ENCODE measurements around the gene AOC1.

AOC1 gene

DNA sequence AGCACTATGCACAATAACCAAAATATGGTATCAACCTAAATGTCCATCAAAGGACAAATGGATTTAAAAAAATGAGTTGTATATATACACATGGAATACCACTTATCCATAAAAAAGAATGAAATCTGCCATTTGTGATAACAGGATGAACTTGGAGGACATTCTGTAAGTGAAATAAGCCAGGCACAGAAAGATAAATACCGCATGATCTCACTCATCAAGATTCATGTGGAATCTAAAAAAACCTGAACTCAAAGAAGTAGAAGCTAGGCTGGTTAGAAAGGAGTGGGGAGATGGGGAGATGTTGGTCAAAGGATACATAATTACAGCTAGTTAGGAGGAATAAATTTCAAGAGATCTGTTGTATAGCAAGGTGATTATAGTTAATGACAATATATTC is 17.3 kb upstream of the AOC1 start:
- H3K4me3 ChIP-seq (ENCODE audit: low read depth, low read length), result no peak overlapping the region
- TF ChIP-seq, protein P1, sequence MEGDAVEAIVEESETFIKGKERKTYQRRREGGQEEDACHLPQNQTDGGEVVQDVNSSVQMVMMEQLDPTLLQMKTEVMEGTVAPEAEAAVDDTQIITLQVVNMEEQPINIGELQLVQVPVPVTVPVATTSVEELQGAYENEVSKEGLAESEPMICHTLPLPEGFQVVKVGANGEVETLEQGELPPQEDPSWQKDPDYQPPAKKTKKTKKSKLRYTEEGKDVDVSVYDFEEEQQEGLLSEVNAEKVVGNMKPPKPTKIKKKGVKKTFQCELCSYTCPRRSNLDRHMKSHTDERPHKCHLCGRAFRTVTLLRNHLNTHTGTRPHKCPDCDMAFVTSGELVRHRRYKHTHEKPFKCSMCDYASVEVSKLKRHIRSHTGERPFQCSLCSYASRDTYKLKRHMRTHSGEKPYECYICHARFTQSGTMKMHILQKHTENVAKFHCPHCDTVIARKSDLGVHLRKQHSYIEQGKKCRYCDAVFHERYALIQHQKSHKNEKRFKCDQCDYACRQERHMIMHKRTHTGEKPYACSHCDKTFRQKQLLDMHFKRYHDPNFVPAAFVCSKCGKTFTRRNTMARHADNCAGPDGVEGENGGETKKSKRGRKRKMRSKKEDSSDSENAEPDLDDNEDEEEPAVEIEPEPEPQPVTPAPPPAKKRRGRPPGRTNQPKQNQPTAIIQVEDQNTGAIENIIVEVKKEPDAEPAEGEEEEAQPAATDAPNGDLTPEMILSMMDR (IDR thresholded peaks at IDR 0.05; ENCODE audit: borderline replicate concordance, insufficient read depth, low read depth, low read length), result no peak

DNA sequence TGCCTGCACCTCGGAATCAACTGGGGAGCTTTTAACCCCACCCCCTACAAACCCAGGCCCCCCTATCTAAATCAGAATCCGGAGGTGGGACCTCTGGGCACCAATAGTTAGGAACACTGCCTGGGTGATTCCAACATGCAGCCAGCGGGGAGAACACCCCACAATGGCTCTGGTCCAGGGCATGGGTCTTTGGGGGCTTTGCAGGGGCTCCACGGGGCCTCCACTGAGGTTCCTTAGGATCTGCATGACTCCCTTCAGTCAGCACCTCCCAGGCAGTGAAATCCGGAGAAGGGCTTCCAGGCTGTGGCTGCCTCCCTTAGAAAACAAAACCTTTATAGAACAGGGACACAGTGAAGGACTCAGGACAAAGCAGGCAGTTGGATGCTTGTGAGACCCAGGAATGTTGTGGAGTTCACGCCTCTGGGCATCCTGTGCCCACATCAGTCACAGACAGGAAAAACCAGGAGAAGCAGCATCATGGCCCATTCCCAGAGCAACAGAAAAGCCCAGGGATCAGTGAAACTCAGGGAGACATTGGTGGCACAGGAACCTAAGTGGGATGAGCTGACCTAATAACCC is 16.5 kb upstream of the AOC1 start:
- TF ChIP-seq, protein P1 (IDR thresholded peaks at IDR 0.05; ENCODE audit: borderline replicate concordance, insufficient read depth, low read depth, low read length), result no peak
- H3K4me3 ChIP-seq (ENCODE audit: low read depth, low read length), result no peak overlapping the region

DNA sequence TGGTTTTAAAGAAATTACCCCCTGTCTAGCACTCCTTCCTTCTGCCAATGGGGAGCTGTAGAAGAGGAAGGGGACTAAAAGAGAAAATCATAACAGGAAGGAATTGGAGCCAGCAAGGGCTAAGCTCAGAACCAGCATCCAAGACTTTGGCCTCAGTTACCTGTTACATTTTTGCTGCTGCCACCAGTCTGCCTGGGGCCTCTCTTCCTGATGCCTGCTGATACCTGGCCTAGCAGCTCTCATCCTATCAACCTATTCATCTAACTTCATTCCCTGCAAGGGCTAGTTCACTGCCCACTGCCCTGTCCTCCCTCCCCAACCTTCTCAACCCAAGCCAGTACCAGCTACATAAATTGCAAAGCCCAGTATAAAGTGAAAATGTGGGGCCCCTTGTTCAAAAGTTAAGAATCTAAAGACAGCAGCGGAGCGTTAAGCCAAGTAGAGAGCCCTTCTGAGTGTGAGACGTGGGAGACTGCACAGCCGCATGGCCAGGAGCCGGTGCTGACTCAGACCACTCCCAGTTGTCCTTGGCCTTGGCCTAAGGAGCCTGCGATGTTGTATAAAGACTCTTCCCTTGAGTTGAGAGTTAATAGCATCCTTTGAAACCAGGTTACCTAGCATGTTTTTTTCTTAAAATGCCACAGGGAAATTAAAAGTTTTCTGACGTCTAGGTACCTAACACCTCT is 13.2 kb upstream of the AOC1 start:
- TF ChIP-seq, protein P1 (IDR thresholded peaks at IDR 0.05; ENCODE audit: borderline replicate concordance, insufficient read depth, low read depth, low read length), result no peak
- no peak overlapping the region for H3K4me3 ChIP-seq (ENCODE audit: low read depth, low read length)

DNA sequence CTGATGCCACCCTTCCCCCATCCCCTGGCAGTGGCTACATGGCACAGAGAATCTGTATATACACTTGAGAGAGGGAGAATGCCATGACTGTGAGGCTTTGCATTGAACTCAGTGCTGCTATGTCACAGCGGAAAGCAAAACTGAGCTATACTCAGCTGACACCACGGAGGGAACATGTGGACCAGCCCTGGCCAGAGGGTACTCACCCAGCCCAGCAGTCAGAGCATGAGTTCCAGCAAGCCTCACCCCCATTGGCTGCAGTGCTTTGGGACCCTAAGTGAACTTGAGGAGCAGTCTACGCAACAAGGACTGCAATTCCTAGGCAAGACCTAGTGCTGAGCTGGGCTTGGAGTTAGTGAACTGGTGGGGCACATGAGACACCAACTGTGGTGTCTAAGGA is 10.3 kb upstream of the AOC1 start:
- TF ChIP-seq, protein P1 (IDR thresholded peaks at IDR 0.05; ENCODE audit: borderline replicate concordance, insufficient read depth, low read depth, low read length), result no peak
- no peak overlapping the region for H3K4me3 ChIP-seq (ENCODE audit: low read depth, low read length)

DNA sequence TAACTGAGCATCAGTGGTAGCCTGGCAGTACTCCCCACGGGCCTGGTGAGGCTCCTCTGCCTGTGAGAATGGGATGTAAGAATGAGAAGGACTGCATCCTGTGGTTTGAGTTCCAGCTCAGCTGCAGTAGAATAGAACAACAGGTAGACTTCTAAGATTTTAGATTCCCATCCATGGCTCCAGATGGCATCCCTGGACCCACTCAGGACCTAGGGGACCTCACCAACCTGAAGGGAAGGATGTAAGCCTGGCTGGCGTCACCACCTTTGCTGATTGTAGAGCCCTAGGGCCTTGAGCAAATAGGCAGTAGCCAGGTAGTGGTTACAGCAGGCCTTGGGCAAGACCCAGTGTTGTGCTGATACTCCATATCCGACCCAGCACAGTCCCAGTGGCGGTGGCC is 9.6 kb upstream of the AOC1 start:
- H3K4me3 ChIP-seq (ENCODE audit: low read depth, low read length), result no peak overlapping the region
- TF ChIP-seq, protein P1 (IDR thresholded peaks at IDR 0.05; ENCODE audit: borderline replicate concordance, insufficient read depth, low read depth, low read length), result no peak

DNA sequence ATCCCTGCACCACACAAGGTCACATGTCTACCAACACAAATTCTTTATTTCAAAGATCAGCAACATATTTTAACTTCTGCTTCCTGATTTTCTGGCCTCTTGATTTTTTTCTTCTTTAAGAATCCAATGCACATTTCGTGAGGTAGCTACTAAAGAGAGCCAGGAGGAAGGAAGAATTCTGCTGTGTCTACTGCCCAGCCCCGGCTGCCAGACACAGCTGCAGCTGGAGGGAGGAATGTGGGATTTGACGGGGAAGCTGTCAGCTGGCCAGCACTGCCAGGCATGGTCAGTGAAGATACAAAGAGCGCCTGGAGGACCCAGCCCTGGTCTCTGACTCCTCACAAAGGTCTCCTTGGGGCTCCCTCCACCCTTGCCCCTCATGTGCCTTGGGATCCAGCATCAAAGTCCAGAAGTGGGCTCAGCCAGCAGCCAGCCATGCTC is 6.9 kb upstream of the AOC1 start:
- TF ChIP-seq, protein P1 (IDR thresholded peaks at IDR 0.05; ENCODE audit: borderline replicate concordance, insufficient read depth, low read depth, low read length), result no peak

More for the DNA sequence above, 6.9 kb upstream of the AOC1 start:
- H3K4me3 ChIP-seq (ENCODE audit: low read depth, low read length), result no peak overlapping the region
